Suprapubic skin (tissue), 4 donors: ENCODE measurements around the gene SLC47A2.

ENCODE experiments used
- POLR2A ChIP-seq, 2 donors: fragments of 450-650 bp; IDR thresholded peaks; one replicate each; pipeline ENCODE4 v1.6.1; 2017; ENCODE audit warnings: antibody characterized with exemption in 2 of 2, mild to moderate bottlenecking in 2 of 2, moderate library complexity in 2 of 2
- POLR2AphosphoS5 ChIP-seq, 3 donors: sonication (generic); formaldehyde crosslinking; IDR thresholded peaks; one replicate each; pipeline ENCODE4 v1.6.1; 2017; ENCODE audit warnings: antibody characterized with exemption in 3 of 3
- TF ChIP-seq, protein P1 (sequence below), 2 donors: fragments of 200-600 bp in 1 of 2; fragments of 450-650 bp in 1 of 2; sonication (generic) in 1 of 2; IDR thresholded peaks; one replicate each; pipeline ENCODE4 v1.5.1; 2016 to 2019; ENCODE audit warnings: antibody characterized with exemption in 2 of 2, mild to moderate bottlenecking in 1 of 2, moderate library complexity in 1 of 2

DNA sequence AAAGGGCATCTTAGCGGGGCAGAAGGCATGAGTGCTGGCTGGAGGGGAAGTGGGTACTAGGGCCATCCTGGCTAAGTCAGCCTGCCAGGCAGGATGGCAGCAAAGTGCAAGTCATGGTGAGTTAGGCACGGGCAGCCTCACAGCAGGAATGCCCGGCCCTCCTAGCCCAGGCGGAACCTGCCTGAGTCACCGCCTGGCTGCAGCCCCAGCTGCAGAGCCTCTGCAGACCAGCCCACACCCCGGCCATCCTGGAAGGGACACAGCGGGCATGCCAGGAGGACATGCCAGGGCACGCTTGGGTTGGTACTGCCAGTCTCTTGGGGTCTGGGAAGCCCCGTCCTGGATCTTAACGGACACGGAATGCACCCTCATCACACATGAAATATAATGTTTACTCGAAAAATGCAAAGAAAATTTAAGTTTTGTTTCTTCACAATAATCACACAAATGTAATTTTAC is 36.7 kb upstream of the SLC47A2 start:
- TF ChIP-seq, protein P1, sequence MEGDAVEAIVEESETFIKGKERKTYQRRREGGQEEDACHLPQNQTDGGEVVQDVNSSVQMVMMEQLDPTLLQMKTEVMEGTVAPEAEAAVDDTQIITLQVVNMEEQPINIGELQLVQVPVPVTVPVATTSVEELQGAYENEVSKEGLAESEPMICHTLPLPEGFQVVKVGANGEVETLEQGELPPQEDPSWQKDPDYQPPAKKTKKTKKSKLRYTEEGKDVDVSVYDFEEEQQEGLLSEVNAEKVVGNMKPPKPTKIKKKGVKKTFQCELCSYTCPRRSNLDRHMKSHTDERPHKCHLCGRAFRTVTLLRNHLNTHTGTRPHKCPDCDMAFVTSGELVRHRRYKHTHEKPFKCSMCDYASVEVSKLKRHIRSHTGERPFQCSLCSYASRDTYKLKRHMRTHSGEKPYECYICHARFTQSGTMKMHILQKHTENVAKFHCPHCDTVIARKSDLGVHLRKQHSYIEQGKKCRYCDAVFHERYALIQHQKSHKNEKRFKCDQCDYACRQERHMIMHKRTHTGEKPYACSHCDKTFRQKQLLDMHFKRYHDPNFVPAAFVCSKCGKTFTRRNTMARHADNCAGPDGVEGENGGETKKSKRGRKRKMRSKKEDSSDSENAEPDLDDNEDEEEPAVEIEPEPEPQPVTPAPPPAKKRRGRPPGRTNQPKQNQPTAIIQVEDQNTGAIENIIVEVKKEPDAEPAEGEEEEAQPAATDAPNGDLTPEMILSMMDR (IDR thresholded peaks at IDR 0.05), result no peak
- TF ChIP-seq POLR2AphosphoS5 (IDR thresholded peaks at IDR 0.05) (peak in 2 of 3 donors; percentile 49 to 73), POLR2A (IDR thresholded peaks at IDR 0.05) (no peak)
